Measurements from ENCODE around the gene FLVCR2. TPM values are rescaled to one million over a fixed set of nuclear protein-coding genes. Genes with fewer than 3 reads are reported as not detected.

Gene FLVCR2
- total and polyA plus RNA-seq, 2 of the 13 experiments (the other 11 are each of a cell fraction or from before 2014, with no cell fraction given): 9.9 to 10.5 TPM

DNA sequence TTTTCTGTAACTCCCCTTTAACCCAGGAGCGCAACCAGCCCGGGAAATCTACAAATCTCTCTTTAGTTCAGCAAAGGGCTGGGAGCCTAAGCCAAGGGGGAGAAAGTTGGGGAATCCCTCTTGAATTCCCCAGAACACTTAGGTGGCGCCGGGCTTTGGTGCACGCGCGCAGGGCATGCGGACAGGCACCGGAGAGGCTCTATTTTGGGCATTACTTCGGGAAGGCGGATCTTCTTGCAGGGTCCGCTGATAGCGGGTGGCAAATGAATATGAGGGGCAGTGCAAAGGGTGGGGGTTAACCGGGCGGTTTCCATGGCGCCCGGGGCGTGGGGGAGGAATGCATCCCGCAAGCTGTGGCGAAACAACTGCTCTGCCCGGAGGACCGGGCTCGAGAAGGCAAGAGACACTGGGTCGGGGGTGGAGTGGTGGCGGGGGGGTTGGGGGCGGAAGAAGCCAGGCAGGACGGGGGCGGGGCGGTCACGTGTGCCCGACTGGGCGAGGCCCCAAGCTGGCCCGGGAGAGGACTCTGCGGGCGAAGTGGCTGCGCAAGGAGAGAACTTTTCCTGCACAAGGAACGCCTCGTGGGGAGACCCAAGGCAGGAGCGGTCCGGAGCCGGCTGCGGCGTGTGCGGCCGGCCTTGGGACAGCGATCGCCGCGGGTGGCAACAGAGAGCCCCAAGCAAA lies at the start of gene FLVCR2 (continued):
- TF ChIP-seq, protein P1, sequence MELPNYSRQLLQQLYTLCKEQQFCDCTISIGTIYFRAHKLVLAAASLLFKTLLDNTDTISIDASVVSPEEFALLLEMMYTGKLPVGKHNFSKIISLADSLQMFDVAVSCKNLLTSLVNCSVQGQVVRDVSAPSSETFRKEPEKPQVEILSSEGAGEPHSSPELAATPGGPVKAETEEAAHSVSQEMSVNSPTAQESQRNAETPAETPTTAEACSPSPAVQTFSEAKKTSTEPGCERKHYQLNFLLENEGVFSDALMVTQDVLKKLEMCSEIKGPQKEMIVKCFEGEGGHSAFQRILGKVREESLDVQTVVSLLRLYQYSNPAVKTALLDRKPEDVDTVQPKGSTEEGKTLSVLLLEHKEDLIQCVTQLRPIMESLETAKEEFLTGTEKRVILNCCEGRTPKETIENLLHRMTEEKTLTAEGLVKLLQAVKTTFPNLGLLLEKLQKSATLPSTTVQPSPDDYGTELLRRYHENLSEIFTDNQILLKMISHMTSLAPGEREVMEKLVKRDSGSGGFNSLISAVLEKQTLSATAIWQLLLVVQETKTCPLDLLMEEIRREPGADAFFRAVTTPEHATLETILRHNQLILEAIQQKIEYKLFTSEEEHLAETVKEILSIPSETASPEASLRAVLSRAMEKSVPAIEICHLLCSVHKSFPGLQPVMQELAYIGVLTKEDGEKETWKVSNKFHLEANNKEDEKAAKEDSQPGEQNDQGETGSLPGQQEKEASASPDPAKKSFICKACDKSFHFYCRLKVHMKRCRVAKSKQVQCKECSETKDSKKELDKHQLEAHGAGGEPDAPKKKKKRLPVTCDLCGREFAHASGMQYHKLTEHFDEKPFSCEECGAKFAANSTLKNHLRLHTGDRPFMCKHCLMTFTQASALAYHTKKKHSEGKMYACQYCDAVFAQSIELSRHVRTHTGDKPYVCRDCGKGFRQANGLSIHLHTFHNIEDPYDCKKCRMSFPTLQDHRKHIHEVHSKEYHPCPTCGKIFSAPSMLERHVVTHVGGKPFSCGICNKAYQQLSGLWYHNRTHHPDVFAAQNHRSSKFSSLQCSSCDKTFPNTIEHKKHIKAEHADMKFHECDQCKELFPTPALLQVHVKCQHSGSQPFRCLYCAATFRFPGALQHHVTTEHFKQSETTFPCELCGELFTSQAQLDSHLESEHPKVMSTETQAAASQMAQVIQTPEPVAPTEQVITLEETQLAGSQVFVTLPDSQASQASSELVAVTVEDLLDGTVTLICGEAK (IDR thresholded peaks at IDR 0.05): no peak
- TF ChIP-seq, protein P1 (CRISPR knock-in tag; IDR thresholded peaks at IDR 0.05): no peak
- TF ChIP-seq, protein P2, sequence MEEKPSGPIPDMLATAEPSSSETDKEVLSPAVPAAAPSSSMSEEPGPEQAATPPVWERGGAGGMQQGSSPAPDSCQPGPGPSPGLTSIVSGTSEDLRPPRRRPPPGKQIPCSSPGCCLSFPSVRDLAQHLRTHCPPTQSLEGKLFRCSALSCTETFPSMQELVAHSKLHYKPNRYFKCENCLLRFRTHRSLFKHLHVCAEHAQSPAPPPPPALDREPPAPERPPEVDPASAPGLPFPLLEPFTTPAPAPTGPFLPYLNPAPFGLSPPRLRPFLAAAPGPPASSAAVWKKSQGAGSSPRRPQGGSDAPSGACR (CRISPR knock-in tag; IDR thresholded peaks at IDR 0.05): no peak
- TF ChIP-seq YY1 (IDR thresholded peaks at IDR 0.05; ENCODE audit: insufficient read depth, insufficient replicate concordance, low read depth, low read length) (no peak), ZSCAN12 (CRISPR knock-in tag; IDR thresholded peaks at IDR 0.05) (no peak), FOXJ3 (CRISPR knock-in tag; IDR thresholded peaks at IDR 0.05; ENCODE audit: borderline replicate concordance) (no peak), FOXO1 (CRISPR knock-in tag; IDR thresholded peaks at IDR 0.05) (no peak), EEA1 (CRISPR knock-in tag; IDR thresholded peaks at IDR 0.05; ENCODE audit: borderline replicate concordance) (no peak), KDM5A (IDR thresholded peaks at IDR 0.05; ENCODE audit: borderline replicate concordance, low read length) (peak; percentile 35; the same call in 1 of the 2 replicates), CENPT (CRISPR knock-in tag; IDR thresholded peaks at IDR 0.05; ENCODE audit: low read depth) (no peak), ZNF782 (CRISPR knock-in tag; IDR thresholded peaks at IDR 0.05; ENCODE audit: borderline replicate concordance) (no peak), IKZF4 (CRISPR knock-in tag; IDR thresholded peaks at IDR 0.05; ENCODE audit: borderline replicate concordance, low read depth, not compliant biosample characterization) (no peak)
- TF ChIP-seq, protein P3, sequence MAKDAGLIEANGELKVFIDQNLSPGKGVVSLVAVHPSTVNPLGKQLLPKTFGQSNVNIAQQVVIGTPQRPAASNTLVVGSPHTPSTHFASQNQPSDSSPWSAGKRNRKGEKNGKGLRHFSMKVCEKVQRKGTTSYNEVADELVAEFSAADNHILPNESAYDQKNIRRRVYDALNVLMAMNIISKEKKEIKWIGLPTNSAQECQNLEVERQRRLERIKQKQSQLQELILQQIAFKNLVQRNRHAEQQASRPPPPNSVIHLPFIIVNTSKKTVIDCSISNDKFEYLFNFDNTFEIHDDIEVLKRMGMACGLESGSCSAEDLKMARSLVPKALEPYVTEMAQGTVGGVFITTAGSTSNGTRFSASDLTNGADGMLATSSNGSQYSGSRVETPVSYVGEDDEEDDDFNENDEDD (CRISPR knock-in tag; IDR thresholded peaks at IDR 0.05; ENCODE audit: borderline replicate concordance): no peak
- TF ChIP-seq, protein P4, sequence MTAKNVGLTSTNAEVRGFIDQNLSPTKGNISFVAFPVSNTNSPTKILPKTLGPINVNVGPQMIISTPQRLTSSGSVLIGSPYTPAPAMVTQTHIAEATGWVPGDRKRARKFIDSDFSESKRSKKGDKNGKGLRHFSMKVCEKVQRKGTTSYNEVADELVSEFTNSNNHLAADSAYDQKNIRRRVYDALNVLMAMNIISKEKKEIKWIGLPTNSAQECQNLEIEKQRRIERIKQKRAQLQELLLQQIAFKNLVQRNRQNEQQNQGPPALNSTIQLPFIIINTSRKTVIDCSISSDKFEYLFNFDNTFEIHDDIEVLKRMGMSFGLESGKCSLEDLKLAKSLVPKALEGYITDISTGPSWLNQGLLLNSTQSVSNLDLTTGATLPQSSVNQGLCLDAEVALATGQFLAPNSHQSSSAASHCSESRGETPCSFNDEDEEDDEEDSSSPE (CRISPR knock-in tag; IDR thresholded peaks at IDR 0.05): no peak
- TF ChIP-seq, protein P5, sequence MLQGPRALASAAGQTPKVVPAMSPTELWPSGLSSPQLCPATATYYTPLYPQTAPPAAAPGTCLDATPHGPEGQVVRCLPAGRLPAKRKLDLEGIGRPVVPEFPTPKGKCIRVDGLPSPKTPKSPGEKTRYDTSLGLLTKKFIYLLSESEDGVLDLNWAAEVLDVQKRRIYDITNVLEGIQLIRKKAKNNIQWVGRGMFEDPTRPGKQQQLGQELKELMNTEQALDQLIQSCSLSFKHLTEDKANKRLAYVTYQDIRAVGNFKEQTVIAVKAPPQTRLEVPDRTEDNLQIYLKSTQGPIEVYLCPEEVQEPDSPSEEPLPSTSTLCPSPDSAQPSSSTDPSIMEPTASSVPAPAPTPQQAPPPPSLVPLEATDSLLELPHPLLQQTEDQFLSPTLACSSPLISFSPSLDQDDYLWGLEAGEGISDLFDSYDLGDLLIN (CRISPR knock-in tag; IDR thresholded peaks at IDR 0.05; ENCODE audit: borderline replicate concordance): no peak

Measured in HepG2 (cell line).